ENCODE measurements around the gene HEATR5A. TPM values are rescaled to one million over a fixed set of nuclear protein-coding genes. Genes with fewer than 3 reads are reported as not detected.

HEATR5A gene
- total RNA-seq, 1 donor from 2014 or later = 14.1 TPM

DNA sequence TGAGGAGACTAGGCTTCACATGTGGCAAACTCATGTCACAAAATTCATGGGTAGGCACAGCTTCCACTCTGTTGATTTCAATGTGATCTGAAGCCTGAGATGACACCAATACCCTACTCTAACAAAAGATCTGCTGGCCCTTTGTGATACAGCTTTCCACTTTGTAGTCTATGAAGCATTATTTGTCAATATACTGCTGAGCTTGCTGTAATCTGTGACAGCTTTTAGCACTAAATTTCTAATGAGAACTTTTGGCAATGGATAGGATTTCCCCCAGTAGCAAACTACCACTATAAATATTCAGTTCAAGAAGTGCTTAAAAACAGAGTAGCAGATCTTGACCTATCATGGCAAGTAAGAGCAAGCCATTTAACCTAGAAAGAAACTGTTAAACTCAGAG is 5.6 kb upstream of the HEATR5A start:
- TF ChIP-seq, protein P1, sequence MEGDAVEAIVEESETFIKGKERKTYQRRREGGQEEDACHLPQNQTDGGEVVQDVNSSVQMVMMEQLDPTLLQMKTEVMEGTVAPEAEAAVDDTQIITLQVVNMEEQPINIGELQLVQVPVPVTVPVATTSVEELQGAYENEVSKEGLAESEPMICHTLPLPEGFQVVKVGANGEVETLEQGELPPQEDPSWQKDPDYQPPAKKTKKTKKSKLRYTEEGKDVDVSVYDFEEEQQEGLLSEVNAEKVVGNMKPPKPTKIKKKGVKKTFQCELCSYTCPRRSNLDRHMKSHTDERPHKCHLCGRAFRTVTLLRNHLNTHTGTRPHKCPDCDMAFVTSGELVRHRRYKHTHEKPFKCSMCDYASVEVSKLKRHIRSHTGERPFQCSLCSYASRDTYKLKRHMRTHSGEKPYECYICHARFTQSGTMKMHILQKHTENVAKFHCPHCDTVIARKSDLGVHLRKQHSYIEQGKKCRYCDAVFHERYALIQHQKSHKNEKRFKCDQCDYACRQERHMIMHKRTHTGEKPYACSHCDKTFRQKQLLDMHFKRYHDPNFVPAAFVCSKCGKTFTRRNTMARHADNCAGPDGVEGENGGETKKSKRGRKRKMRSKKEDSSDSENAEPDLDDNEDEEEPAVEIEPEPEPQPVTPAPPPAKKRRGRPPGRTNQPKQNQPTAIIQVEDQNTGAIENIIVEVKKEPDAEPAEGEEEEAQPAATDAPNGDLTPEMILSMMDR (IDR thresholded peaks at IDR 0.05; ENCODE audit: partially characterized antibody, unreplicated experiment) = no peak
- Mint-ChIP-seq H3K27me3 (ENCODE audit: unreplicated experiment) (no peaks in the 10 kb centered on the region), H3K9me3 (ENCODE audit: unreplicated experiment) (no peaks in the 10 kb centered on the region), H3K27ac (ENCODE audit: unreplicated experiment) (no peak overlapping the region), H3K4me3 (ENCODE audit: unreplicated experiment) (no peak overlapping the region), H3K36me3 (ENCODE audit: unreplicated experiment) (no peaks in the 10 kb centered on the region), H3K4me1 (ENCODE audit: low read depth, unreplicated experiment) (no peaks in the 10 kb centered on the region)
- DNase-seq = no peak

DNA sequence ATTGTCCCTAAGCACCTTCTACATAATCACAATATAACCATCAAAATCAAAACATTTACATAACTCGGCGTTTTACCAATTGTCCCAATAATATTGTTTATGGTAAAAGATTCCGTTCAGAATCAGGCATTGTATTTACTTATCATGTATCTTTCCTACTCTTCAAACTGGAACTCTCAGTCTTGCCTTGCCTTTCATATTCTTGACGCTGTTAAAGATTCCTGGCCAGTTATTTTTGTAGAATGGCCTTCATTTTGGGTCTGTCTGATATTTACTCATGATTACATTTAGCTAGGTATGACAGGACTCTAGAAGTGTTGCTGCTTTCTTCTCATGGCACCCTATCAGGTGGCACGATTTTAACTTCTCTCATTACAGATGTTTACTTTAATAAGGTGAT is 850 bp upstream of the HEATR5A start:
- TF ChIP-seq, protein P1 (IDR thresholded peaks at IDR 0.05; ENCODE audit: partially characterized antibody, unreplicated experiment) = no peak
- DNase-seq = no peak
- peaks cover 5% of the 10 kb centered on the region for H3K4me1 Mint-ChIP-seq (ENCODE audit: low read depth, unreplicated experiment)
- H3K4me3 Mint-ChIP-seq (ENCODE audit: unreplicated experiment) = peak overlapping the region; percentile 74
- H3K27ac Mint-ChIP-seq (ENCODE audit: unreplicated experiment) = no peak overlapping the region
- no peaks in the 10 kb centered on the region for H3K27me3 Mint-ChIP-seq (ENCODE audit: unreplicated experiment)
- H3K36me3 Mint-ChIP-seq (ENCODE audit: unreplicated experiment) = no peaks in the 10 kb centered on the region
- H3K9me3 Mint-ChIP-seq (ENCODE audit: unreplicated experiment) = no peaks in the 10 kb centered on the region

DNA sequence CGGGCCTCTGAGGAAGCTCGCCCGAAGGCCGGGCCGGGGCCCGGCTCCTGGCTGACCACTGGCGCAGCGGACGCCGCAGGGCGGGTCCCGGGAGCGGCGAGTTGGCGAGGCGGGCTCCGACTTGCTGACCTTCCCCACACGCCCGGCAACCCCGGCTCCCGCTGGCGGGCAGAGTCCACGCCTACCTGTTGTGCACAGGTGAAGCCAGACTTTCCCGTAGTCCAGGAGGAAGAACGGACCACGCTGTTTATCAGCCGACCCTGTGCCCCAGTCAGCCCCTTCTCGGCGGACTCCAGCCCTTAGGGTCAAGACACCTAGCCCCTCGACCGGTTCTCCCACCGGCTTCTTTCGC is 407 bp downstream of the HEATR5A start:
- Mint-ChIP-seq H3K36me3 (ENCODE audit: unreplicated experiment) (no peaks in the 10 kb centered on the region), H3K4me3 (ENCODE audit: unreplicated experiment) (peak overlapping the region; percentile 91), H3K27ac (ENCODE audit: unreplicated experiment) (peak overlapping the region; percentile 38), H3K9me3 (ENCODE audit: unreplicated experiment) (no peaks in the 10 kb centered on the region), H3K4me1 (ENCODE audit: low read depth, unreplicated experiment) (peaks cover 7% of the 10 kb centered on the region), H3K27me3 (ENCODE audit: unreplicated experiment) (no peaks in the 10 kb centered on the region)
- TF ChIP-seq, protein P1 (IDR thresholded peaks at IDR 0.05; ENCODE audit: partially characterized antibody, unreplicated experiment) = no peak
- DNase-seq = peak; percentile 68

DNA sequence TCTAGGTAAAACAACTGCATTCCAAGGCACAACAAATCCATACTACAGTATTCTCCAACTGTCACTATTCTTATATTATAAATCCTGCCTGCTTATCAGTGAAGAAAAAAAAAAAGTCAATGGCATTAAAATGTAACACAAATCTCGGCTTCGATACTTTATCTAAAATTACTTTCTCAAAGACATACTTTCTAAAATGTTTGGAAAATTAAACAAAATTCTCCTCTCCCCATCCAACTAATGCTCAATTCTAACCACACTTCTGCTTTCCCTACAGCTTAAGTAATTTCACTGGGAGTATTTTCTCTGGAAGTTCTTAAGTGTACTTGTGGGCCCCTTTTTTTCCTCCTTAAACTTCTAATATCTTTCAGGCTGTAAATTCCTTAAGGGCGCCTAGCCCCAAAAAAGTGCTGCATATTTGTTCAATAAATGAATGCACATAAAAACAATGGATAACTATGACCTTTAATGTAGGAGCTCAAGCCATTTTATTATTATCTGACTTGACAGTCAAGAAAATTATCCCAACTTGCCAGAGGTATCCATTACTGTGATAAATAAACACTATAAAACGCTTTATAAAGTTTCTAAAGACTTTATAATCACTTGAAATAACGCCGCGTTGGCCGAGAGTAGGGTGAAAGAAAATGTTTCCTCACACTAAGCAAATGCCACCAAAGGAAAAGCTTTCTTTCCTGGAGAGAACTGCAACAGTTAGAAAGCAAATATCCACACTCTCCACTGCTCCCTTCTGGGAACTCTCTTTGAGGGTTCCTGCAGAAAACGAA is 977 bp downstream of the HEATR5A start:
- Mint-ChIP-seq H3K4me3 (ENCODE audit: unreplicated experiment) (peak overlapping the region; percentile 91), H3K36me3 (ENCODE audit: unreplicated experiment) (no peaks in the 10 kb centered on the region), H3K27me3 (ENCODE audit: unreplicated experiment) (no peaks in the 10 kb centered on the region), H3K9me3 (ENCODE audit: unreplicated experiment) (no peaks in the 10 kb centered on the region), H3K27ac (ENCODE audit: unreplicated experiment) (no peak overlapping the region), H3K4me1 (ENCODE audit: low read depth, unreplicated experiment) (peaks cover 7% of the 10 kb centered on the region)
- TF ChIP-seq, protein P1 (IDR thresholded peaks at IDR 0.05; ENCODE audit: partially characterized antibody, unreplicated experiment) = no peak
- no peak for DNase-seq

DNA sequence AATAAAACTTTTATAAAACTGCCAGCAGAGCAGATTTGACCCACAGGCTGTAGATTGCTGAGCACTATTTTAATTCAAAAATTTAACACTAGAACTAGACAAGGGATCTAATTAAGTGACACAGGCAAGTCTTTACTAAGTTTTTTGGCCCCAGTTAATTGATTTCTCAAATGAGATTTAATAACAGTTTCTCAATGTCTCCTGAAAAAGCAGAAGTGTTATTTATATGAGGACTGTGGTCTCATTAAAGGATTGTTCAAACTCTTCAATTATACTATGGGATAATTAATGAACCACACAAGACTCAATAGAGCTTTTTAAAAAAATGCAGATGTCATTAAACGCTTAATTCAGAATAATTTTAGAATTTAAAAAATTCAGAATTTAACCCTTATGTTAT is 1.9 kb downstream of the HEATR5A start:
- TF ChIP-seq, protein P1 (IDR thresholded peaks at IDR 0.05; ENCODE audit: partially characterized antibody, unreplicated experiment) = no peak
- Mint-ChIP-seq H3K4me1 (ENCODE audit: low read depth, unreplicated experiment) (peaks cover 7% of the 10 kb centered on the region), H3K27me3 (ENCODE audit: unreplicated experiment) (no peaks in the 10 kb centered on the region), H3K4me3 (ENCODE audit: unreplicated experiment) (no peak overlapping the region), H3K27ac (ENCODE audit: unreplicated experiment) (no peak overlapping the region), H3K36me3 (ENCODE audit: unreplicated experiment) (no peaks in the 10 kb centered on the region), H3K9me3 (ENCODE audit: unreplicated experiment) (no peaks in the 10 kb centered on the region)
- no peak for DNase-seq

All from glutamatergic neuron (in vitro differentiated cells).